GM12892 (cell line): ENCODE data around the gene FOSL2.

Source experiments
- DNase-seq: peaks from one replicate; pipeline ENCODE4 v3.0.0; 2011; ENCODE audit not compliant: insufficient read length
- FAIRE-seq: peaks from 2 replicates; lab custom pipeline; 2011; peaks lifted over from hg19 to GRCh38; lab: Jason Lieb, UNC
- POLR2A ChIP-seq: IDR thresholded peaks from 2 replicates; pipeline ENCODE4 v1.6.1; 2011; ENCODE audit warnings: low read depth, low read length, control low read depth
- POLR2AphosphoS5 ChIP-seq: IDR thresholded peaks from 2 replicates; pipeline ENCODE4 v1.6.1; 2011; ENCODE audit warnings: low read depth, low read length, control low read depth
- TAF1 ChIP-seq: IDR thresholded peaks from 2 replicates; pipeline ENCODE4 v1.6.1; 2011; ENCODE audit warnings: low read depth, mild to moderate bottlenecking, control low read depth, low read length, borderline replicate concordance

The FOSL2 gene

GRCh38 chr2:28423856-28424605 is 31.4 kb downstream of the FOSL2 start:
- FAIRE-seq = no peak
- TF ChIP-seq TAF1 (no peak), POLR2AphosphoS5 (no peak), POLR2A (no peak)

GRCh38 chr2:28424799-28425463 is 32.3 kb downstream of the FOSL2 start:
- no peak for TF ChIP-seq POLR2AphosphoS5
- TF ChIP-seq TAF1 = no peak
- no peak for TF ChIP-seq POLR2A
- FAIRE-seq (no peak), DNase-seq (no peak)

More at GRCh38 chr2:28423856-28424605, 31.4 kb downstream of the FOSL2 start:
- DNase-seq = no peak

DNA sequence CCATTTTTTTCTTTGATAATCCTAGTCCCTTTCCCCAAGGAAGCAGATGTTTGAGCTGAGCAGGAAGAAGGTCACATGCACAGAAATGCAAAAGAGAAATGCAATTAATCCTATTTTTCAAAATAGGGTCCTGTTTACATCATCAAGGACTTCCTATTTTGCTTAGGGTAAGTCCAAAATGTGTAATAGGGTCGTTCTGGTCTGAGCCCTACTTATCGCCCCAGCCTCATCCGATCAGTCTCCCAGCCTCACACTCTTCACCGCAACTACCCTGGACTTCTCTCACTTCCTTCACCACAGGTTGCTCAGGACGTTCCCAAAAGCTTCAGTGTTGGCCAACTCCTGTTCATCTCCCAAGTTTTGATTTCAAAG is 32.8 kb downstream of the FOSL2 start:
- DNase-seq (no peak), FAIRE-seq (no peak)
- no peak for TF ChIP-seq POLR2AphosphoS5
- TF ChIP-seq TAF1 = no peak
- no peak for TF ChIP-seq POLR2A

DNA sequence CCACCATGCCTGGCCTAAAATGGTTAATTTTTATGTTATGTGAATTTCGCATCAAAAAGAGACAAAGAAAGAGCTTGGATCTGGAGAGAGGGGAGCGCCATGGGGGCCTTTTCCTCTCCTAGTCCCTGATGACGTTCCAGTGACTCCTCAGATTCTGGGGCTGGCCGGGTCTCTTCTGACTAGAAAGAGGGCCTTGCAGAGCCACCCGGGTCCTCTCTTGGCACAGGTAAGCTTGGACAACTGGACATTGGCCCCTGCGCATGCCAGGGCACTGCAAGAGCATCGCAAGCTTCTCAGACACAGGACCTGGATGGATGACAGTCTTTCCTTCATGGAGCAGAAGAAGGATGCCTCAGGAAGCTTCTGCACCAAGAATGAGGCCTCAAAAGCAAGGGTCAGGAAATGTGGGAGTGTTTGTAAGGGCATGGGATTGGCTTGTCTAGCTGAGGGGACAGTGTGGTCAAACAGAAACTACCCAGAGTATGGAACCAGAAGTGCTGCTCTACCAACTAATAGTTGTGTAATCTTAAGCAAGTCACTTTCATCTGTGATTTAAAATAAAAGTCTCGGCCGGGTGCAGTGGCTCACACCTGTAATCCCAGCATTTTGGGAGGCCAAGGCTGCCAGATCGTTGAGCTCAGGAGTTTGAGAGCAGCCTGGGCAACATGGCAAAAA is 35.2 kb downstream of the FOSL2 start:
- no peak for DNase-seq
- no peak for FAIRE-seq
- TF ChIP-seq POLR2A = no peak
- TF ChIP-seq POLR2AphosphoS5 = no peak
- no peak for TF ChIP-seq TAF1

GRCh38 chr2:28428486-28428885 is 35.8 kb downstream of the FOSL2 start:
- FAIRE-seq (no peak), DNase-seq (no peak)
- TF ChIP-seq POLR2A (no peak), POLR2AphosphoS5 (no peak), TAF1 (no peak)

GRCh38 chr2:28429636-28430376 is 37.1 kb downstream of the FOSL2 start:
- FAIRE-seq (no peak), DNase-seq (no peak)
- TF ChIP-seq POLR2A = no peak
- no peak for TF ChIP-seq POLR2AphosphoS5
- TF ChIP-seq TAF1 = no peak

- DNase-seq = no peak
- no peak for FAIRE-seq
- TF ChIP-seq POLR2A (no peak), TAF1 (no peak), POLR2AphosphoS5 (no peak)
These were observed 37.7 kb downstream of the FOSL2 start for GRCh38 chr2:28430377-28430765.

GRCh38 chr2:28430788-28431418 is 38.2 kb downstream of the FOSL2 start:
- DNase-seq (no peak), FAIRE-seq (no peak)
- TF ChIP-seq POLR2AphosphoS5 = no peak
- TF ChIP-seq POLR2A = no peak
- no peak for TF ChIP-seq TAF1

- no peak for DNase-seq
- TF ChIP-seq POLR2A = no peak
- TF ChIP-seq POLR2AphosphoS5 = no peak
- no peak for TF ChIP-seq TAF1
- FAIRE-seq = no peak
These were observed 39.1 kb downstream of the FOSL2 start for GRCh38 chr2:28431741-28432140.

GRCh38 chr2:28432362-28432761 is 39.7 kb downstream of the FOSL2 start:
- FAIRE-seq (no peak), DNase-seq (no peak)
- TF ChIP-seq POLR2A (no peak), POLR2AphosphoS5 (no peak), TAF1 (no peak)

DNA sequence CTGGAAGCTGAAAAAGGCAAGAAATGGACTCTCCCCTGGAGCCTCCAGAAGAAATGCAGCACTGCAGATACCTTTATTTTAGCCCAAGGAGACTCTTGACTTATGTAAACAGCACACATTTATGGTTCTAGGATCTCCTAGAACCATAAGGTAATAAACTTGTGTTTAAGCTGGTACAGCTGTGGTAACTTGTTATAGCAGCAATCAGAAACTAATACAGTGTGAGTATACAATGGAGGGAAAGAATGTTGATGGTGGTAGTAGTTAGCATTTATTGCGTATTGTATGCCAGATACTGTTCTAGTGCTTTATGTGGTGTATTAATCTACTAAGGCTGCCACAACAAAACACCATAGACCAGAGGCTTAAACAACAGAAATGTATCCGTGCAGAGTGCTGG is 40.6 kb downstream of the FOSL2 start:
- TF ChIP-seq POLR2AphosphoS5 (no peak), POLR2A (no peak), TAF1 (no peak)
- DNase-seq (no peak), FAIRE-seq (no peak)
